DMS53 (cell line): ENCODE measurements around the gene SHISA9.
A peak's percentile ranks its signal among the peaks of the same experiment; 100 is the strongest.

Source experiments
- DNase-seq: peaks from one replicate; lab custom pipeline; 2025; lab: John Stamatoyannopoulos, UW

SHISA9 gene

GRCh38 chr16:13021996-13022395, 120.6 kb downstream of the SHISA9 start:
- no peak for DNase-seq

GRCh38 chr16:13029786-13030185, 128.4 kb downstream of the SHISA9 start:
- no peak for DNase-seq

GRCh38 chr16:13030769-13031168, 129.4 kb downstream of the SHISA9 start:
- DNase-seq = no peak

- no peak for DNase-seq
Observed at GRCh38 chr16:13032911-13033310, 131.5 kb downstream of the SHISA9 start.

- peak; percentile 28 for DNase-seq
Observed at GRCh38 chr16:13036600-13036999, 135.2 kb downstream of the SHISA9 start.

GRCh38 chr16:13038591-13038990, 137.2 kb downstream of the SHISA9 start:
- DNase-seq = no peak

- DNase-seq = no peak
Observed at GRCh38 chr16:13039526-13039925, 138.1 kb downstream of the SHISA9 start.

GRCh38 chr16:13041180-13041579, 139.8 kb downstream of the SHISA9 start:
- no peak for DNase-seq

GRCh38 chr16:13041646-13042290, 140.4 kb downstream of the SHISA9 start:
- DNase-seq = no peak

GRCh38 chr16:13042291-13042685, 140.9 kb downstream of the SHISA9 start:
- no peak for DNase-seq

- DNase-seq = no peak
Observed at GRCh38 chr16:13046061-13046821, 144.8 kb downstream of the SHISA9 start.

GRCh38 chr16:13047276-13047675, 145.9 kb downstream of the SHISA9 start:
- DNase-seq = no peak

- DNase-seq = no peak
Observed at GRCh38 chr16:13049688-13050087, 148.3 kb downstream of the SHISA9 start.

GRCh38 chr16:13052431-13052830, 151.0 kb downstream of the SHISA9 start:
- no peak for DNase-seq

- no peak for DNase-seq
Observed at GRCh38 chr16:13055480-13055879, 154.1 kb downstream of the SHISA9 start.

GRCh38 chr16:13056607-13057006, 155.2 kb downstream of the SHISA9 start:
- no peak for DNase-seq

- no peak for DNase-seq
Observed at GRCh38 chr16:13060932-13061331, 159.5 kb downstream of the SHISA9 start.

- DNase-seq = no peak
Observed at GRCh38 chr16:13061691-13062090, 160.3 kb downstream of the SHISA9 start.

- no peak for DNase-seq
Observed at GRCh38 chr16:13062219-13062618, 160.8 kb downstream of the SHISA9 start.

- DNase-seq = no peak
Observed at GRCh38 chr16:13063457-13063856, 162.1 kb downstream of the SHISA9 start.

- no peak for DNase-seq
Observed at GRCh38 chr16:13064821-13065220, 163.4 kb downstream of the SHISA9 start.

- DNase-seq = no peak
Observed at GRCh38 chr16:13067648-13068047, 166.2 kb downstream of the SHISA9 start.

GRCh38 chr16:13068912-13069583, 167.7 kb downstream of the SHISA9 start:
- no peak for DNase-seq
